ENCODE results near the gene KIAA0040.

GRCh38 chr1:175188936-175189335, 3.6 kb downstream of the KIAA0040 start:
- no peak for TF ChIP-seq POLR2A (IDR thresholded peaks at IDR 0.05)
- TF ChIP-seq CTCF (IDR thresholded peaks at IDR 0.05), result no peak
